ENCODE data around the gene TMEM236.

GRCh38 chr10:17816199-17816598 lies 64.2 kb downstream of the TMEM236 start:
- TF ChIP-seq CTCF (IDR thresholded peaks at IDR 0.05; ENCODE audit: low read depth, low read length, poor library complexity, severe bottlenecking) (no peak), EZH2phosphoT487 (IDR thresholded peaks at IDR 0.05; ENCODE audit: borderline replicate concordance, low read length) (no peak)
